Activated naive CD4-positive, alpha-beta T cell treated with anti-CD3 and anti-CD28 coated beads, Interleukin-2, amount 50 U/mL, for 72 hours (primary cell): Measurements from ENCODE around the gene SPCS1. TPM values are rescaled to one million over a fixed set of nuclear protein-coding genes. Genes with fewer than 3 reads are reported as not detected.
"Not testable (repeated sequence)": the region's sequence is repeated elsewhere in the genome, so short reads cannot be mapped to it uniquely, and the experiment has no call there.

Experiments
- ATAC-seq, 2 donors: fragments of 150-1000 bp; cut with Tn5 transposase; 2 replicates each; pipeline ENCODE4 v1.10.0; 2021; ENCODE audit warnings: mild to moderate bottlenecking in 2 of 2, moderate library complexity in 2 of 2
- DNase-seq, 2 donors: peaks; one replicate each; pipeline ENCODE4 v3.0.0; 2021 to 2022; ENCODE audit warnings: low spot score in 2 of 2
- H3K27ac Mint-ChIP-seq, 2 donors: one replicate each; pipeline ENCODE4 v1.8.0; 2022; ENCODE audit warnings: mild to moderate bottlenecking in 2 of 2, mixed read lengths in 2 of 2
- H3K36me3 Mint-ChIP-seq, 2 donors: one replicate each; pipeline ENCODE4 v1.8.0; 2022; ENCODE audit warnings: mixed read lengths in 2 of 2
- H3K9me3 Mint-ChIP-seq, 2 donors: one replicate each; pipeline ENCODE4 v1.8.0; 2022; ENCODE audit warnings: mixed read lengths in 2 of 2
- total RNA-seq, 2 donors: library from RNA; stranded (reverse); gene quantifications; one replicate each; pipeline ENCODE4 v1.2.3, GENCODE V29; 2022

SPCS1 gene
- total RNA-seq, result 100 to 1,000 TPM in 1 of 2 donors, 10 to 100 TPM in 1; 94.3 to 102 TPM

DNA sequence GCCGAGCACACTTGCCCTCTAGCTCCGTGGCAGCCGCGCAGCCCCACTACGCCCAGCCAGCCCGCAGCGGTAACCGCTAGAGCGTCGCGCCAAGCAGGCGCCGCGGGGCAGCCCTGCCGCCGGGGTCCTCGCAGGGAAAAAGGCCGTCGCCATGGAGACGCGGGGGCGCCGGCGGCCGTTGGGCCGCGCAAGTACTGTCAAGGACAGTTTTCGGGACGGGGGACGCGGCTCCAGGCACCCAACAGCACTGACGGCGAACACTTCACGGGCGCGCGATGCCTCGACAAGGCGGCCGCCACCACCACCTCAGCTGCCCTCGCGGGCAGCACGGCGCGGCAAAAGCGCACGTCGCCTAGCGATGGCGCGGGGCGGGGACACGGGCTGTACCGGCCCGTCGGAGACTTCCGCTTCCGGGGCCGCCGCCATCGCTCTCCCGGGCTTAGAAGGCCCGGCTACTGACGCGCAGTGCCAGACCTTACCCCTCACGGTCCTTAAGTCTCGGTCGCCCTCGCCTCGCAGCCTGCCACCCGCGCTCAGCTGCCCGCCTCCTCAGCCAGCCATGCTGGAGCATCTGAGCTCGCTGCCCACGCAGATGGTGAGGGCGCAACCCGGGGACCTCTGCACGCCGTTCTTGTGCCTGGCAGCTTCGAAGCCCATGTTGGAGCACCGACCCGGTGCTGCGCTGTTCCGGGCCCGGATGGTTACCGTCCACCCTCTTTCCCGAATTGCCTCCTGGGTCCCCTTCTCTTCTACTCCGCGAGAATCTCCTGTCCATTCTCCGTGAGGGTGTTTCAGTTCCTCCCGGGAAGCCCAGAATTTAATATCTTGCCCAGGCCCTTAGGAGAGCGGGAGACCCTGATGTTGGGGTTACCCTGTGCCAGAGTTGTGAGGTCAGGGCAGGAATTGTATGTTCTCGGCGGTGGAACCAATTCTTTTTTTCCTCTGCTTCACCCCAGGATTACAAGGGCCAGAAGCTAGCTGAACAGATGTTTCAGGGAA lies at the start of gene SPCS1, which contains the start of gene GLT8D1:
Gene SPCS1 (plus strand): TSS at position 419 of the 999 bp plus-strand sequence. CDS start 141 bp downstream, at position 560.
Gene GLT8D1 (minus strand): TSS at position 104 of the 999 bp plus-strand sequence. CDS start 5,331 bp downstream, outside the sequence.
- peak; percentile 86 to 90 for DNase-seq
- ATAC-seq, result peak; percentile 93 to 95
- Mint-ChIP-seq H3K36me3 (peaks cover 19 to 33% of the 10 kb centered on the region in 2 donors), H3K27ac (peak within 1 kb of the TSS; percentile 95 to 98), H3K9me3 (no peaks in the 10 kb centered on the region)

DNA sequence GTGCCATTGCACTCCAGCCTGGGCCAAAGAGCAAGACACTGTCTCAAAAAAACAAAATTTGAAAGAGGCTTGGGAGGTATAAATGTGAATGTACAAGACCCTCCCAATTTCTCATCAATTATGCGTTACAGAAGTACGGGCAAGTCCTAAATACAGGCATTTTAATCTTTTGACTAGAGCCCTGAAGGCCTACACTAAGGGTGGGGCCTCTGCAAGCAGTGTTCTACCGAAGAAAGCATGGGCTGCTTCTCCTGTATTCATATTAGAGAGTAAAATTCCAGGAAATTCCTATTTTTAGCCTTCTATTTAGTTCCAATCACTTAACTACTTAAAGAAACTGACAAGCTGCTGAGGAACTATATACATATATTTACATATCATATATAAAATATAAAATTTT lies 45.9 kb upstream of the SPCS1 start:
- Mint-ChIP-seq H3K9me3 (no peaks in the 10 kb centered on the region), H3K36me3 (peaks cover 12 to 33% of the 10 kb centered on the region in 2 donors), H3K27ac (no peak overlapping the region)
- no peak for ATAC-seq
- no peak for DNase-seq

DNA sequence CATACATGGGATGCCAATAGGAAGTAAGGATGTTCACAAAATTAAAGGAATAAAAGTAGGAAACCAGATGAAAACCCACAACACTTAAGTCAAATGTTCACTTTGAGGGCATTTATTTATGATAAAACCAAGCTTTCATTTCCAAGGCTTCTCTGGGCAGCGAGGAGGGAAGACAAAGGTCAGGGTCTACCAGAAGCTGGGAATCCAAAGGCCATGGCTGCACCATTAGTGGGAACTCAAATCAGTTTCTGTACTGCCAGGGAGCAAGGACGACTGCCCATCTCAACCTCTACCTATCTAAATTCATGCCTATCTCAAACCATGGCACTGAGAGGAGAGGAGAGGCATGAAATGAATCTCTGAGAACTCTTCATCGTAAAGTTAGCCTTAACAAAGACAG lies 42.8 kb upstream of the SPCS1 start:
- DNase-seq (no peak), ATAC-seq (no peak)
- Mint-ChIP-seq H3K36me3 (peaks cover 5 to 29% of the 10 kb centered on the region in 2 donors), H3K9me3 (no peaks in the 10 kb centered on the region), H3K27ac (no peak overlapping the region)

DNA sequence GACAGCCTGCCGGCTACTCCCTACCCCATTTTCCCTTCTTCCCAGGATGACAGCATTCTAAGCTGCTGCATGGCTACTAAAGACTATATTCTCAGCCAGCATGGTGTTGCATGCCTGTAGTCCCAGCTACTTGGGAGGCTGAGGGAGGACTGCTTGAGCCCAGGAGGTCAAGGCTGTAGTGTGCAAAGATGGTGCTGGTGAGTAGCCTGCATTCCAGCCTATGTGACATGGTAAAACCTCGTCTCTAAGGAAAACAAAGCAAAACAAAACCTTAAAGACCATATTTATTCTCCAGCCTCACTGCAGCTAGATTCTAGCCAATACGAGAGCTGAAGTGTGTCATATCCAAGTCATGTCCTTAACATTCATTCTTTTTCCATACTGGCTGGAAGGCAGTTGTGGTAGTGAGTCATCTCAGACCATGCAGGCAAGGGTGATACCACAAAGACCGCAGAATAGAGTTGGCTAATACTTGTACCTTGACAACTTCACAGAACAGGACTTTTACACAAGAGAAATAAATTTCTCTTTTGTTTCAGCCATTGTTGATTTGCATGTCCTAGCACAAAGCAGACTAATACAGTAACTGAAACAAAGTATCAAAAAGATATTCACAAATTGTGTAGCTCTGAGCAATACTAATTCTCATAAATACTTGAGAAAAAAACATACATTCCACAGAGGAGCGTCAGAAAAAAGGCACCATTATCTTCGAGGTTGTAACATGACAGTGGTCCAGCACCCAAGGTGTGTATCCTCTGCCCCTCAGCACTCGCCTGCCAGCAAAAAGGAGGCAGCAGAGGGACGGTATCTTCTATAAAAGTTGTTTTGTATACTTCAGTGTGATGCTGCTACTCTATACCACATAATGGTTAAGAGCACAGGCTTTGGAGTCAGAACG lies 35.0 kb upstream of the SPCS1 start:
- Mint-ChIP-seq H3K9me3 (no peaks in the 10 kb centered on the region), H3K27ac (peak overlapping the region; percentile 92 to 99), H3K36me3 (peaks cover 7 to 43% of the 10 kb centered on the region in 2 donors)
- ATAC-seq, result peak; percentile 93 to 94
- DNase-seq, result peak; percentile 54 to 64

DNA sequence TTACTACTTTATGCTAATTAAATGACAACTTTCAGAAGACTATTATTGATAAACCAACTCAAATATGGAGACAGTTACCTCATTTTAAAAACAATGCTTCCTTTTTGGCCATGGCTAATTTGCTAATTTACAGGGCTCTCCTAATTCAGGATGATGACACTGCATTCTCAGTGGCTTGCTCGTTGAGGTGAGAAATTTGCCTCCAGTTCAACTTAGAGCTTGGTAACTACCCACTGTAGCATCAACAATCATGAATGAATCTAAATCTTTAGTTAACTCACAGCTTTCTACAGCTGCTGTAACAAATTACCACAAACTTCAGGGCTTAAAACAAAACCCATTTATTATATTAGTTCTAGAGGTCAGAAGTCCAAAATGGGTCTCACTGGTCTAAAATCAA lies 34.2 kb upstream of the SPCS1 start:
- ATAC-seq (no peak), DNase-seq (no peak)
- H3K9me3 Mint-ChIP-seq, result no peaks in the 10 kb centered on the region
- H3K27ac Mint-ChIP-seq, result peak overlapping the region; percentile 92 to 99
- peaks cover 7 to 49% of the 10 kb centered on the region in 2 donors for H3K36me3 Mint-ChIP-seq

DNA sequence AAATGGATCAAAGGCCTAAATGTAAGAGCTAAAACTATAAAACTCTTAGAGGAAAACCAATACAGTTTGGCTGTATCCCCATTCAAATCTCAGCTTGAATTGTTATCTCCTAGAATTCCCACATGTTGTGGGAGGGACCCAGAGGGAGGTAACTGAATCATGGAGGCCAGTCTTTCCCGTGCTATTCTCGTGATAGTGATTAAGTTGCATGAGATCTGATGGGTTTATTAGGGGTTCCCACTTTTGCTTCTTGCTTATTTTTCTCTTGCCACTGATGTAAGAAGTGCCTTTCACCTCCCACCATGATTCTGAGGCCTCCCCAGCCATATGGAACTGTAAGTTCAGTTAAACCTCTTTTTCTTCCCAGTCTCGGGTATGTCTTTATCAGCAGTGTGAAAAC lies 29.7 kb upstream of the SPCS1 start:
- not testable (repeated sequence) for DNase-seq

DNA sequence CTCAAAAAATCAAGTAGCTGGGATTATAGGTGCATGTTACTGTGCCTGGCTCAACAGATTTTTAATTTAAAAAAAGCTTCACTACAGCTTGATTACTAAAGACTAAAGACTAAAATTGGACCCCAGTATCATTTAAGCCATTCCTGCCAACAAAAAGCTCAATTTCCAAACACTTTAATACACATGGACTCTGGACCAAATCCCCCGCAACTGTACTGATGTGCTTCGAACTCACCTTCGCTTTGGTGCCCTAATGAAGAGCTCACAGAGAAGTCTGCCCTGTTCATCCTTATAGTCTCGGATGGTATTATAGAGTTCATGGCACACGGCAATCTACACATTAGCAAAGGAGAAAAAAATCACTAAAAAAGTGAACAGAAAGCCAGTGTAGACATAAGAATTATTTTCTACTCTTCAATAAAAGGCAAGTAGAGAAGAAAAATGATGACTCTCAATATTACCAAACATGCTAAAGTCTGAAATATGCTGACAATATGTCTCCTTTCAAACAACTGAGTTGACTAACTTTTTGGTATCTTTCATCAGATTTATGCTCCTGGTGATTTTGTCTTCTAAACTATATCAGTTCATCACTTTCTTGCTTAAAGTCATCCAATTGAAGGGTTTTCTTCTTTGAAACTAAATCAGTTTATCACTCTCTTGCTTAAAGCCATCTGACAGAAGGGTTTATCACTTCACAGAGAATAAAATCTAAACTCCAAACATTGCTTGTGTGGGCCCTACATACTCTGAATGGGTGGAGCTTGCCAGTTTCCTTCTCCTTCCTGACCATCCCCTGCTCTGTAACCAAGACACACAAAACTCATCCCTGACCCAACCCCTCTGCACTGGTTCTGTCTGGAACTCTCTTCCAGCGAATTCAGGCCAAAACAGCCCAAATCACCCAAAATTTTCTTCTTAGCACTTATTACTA lies 27.4 kb upstream of the SPCS1 start:
- Mint-ChIP-seq H3K36me3 (peaks cover 20 to 51% of the 10 kb centered on the region in 2 donors), H3K9me3 (no peaks in the 10 kb centered on the region), H3K27ac (peak overlapping the region; percentile 68 to 92)
- DNase-seq (no peak), ATAC-seq (no peak)

More for the DNA sequence above, 29.7 kb upstream of the SPCS1 start:
- H3K27ac Mint-ChIP-seq, H3K9me3 Mint-ChIP-seq, ATAC-seq: not testable (repeated sequence)
- H3K36me3 Mint-ChIP-seq, result peaks cover 20 to 60% of the 10 kb centered on the region in 2 donors

DNA sequence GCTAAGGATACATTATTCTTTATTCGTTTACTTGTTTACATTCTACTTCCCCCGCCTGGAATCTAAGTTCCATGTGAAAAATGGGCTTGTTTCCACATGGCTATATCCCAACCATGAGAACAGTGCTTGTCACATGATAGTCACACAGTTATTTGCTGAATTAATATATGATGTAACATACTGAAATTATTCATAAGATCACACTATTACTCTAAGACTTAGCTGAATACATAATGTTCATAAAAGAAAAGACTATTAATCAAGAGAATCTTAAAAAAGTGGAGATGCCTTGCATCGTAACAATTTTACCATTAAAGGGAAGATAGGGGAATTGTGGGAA lies 26.7 kb upstream of the SPCS1 start:
- H3K27ac Mint-ChIP-seq, result peak overlapping the region; percentile 68 to 92
- H3K36me3 Mint-ChIP-seq, result peaks cover 20 to 51% of the 10 kb centered on the region in 2 donors
- DNase-seq (no peak), ATAC-seq (no peak)
- H3K9me3 Mint-ChIP-seq, result no peaks in the 10 kb centered on the region

DNA sequence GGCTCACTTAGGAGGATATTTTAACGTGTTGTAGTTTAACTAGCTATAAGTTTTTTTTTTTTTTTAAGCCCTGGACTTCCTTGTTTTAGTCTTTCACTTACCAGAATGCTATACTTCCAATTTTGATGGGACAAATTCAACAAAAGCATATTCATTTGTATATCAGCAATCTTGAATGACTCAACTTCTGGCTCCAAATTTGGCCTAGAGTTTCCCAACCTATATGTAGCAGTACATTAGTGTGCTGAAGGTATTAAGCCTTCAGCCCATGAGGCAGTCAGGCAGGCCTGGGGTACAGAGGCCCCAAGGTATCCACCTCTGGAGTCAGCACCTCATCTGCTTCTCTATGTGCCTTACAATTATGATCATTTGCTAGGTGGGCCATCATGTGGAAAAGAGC lies 26.1 kb upstream of the SPCS1 start:
- H3K36me3 Mint-ChIP-seq, result peaks cover 25 to 57% of the 10 kb centered on the region in 2 donors
- ATAC-seq (no peak), DNase-seq (no peak)
- H3K27ac Mint-ChIP-seq, result peak overlapping the region; percentile 68 to 92
- H3K9me3 Mint-ChIP-seq, result no peaks in the 10 kb centered on the region

DNA sequence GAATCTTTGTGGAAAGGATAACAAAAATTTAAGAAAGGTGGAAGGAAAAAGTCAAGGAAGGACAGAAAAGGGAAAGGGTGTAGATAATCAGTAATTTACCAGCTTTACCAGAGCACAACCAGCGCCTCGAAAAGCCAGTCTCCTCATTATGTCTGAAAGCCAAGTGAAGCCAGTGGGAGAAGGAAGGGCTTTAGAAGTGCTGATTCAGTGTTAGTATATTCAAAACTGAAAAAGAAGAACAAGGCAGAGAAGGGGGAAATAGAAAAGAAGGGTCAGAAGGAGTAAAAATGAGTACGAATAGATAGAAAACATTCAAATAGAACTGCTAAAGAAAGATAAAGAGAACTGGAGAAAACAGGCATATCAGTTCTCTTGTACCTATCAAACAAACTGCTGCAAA lies 24.3 kb upstream of the SPCS1 start:
- H3K36me3 Mint-ChIP-seq, result peaks cover 37 to 53% of the 10 kb centered on the region in 2 donors
- H3K9me3 Mint-ChIP-seq, result no peaks in the 10 kb centered on the region
- H3K27ac Mint-ChIP-seq, result peak overlapping the region; percentile 92 to 98
- DNase-seq (no peak), ATAC-seq (no peak)

DNA sequence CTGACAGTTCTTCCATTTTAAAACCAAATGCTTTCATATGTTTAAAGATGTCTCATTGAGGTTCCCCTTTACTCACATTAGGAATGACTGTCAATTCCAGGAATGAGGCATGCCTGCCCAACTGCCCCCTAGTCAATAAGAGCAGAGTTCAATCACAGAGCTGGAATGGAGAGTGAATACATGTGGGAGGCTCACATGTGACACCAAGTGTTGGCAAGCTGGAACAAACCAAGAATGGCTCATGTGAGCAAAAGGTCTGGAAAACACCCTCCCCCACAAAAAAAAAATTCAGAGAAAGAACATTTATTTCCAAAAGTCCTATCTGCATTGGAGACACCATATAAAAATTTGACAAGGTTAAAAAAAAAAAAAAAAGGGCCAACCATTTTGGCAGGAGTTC lies 23.9 kb upstream of the SPCS1 start:
- DNase-seq (peak; percentile 47 to 65), ATAC-seq (peak; percentile 59 to 60)
- peak overlapping the region; percentile 92 to 98 for H3K27ac Mint-ChIP-seq
- no peaks in the 10 kb centered on the region for H3K9me3 Mint-ChIP-seq
- H3K36me3 Mint-ChIP-seq, result peaks cover 41 to 53% of the 10 kb centered on the region in 2 donors

DNA sequence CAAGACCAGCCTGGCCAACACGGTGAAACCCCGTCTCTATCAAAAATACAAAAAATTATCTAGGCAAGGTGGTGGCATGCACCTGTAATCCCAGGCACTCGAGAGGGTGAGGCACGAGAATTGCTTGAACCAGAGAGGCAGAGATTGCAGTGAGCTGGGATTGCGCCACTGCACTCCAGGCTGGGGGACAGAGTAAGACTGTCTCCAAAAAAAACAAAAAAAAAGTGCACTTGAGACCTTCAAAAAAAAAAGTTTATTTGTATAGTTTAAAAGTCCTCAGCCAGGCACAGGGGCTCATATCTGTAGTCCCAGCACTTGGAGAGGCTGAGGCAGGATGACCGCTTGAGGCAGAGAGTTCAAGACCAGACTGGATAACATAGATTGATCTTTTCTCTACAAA lies 22.3 kb upstream of the SPCS1 start:
- peak overlapping the region; percentile 82 to 96 for H3K27ac Mint-ChIP-seq
- DNase-seq, result no peak
- peaks cover 49 to 60% of the 10 kb centered on the region in 2 donors for H3K36me3 Mint-ChIP-seq
- H3K9me3 Mint-ChIP-seq, result no peaks in the 10 kb centered on the region
- ATAC-seq, result no peak

DNA sequence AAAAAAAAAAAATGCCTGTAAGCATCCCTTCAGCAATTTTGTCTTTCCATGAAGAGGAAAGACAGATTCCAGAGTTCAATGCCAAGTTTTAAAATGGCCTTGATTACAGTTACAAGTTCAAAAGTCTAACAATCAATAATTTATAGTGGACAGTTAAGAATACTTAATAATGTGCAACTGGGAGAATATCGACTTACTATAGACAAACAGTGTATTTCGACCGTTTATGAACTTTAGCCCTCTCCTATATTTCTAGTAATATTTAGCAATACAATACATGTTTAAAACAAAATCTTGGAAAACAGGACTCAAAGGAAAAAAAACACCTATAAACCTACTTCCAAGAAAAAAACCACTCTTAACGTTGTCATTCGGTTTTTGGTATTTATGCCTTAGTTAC lies 21.7 kb upstream of the SPCS1 start:
- Mint-ChIP-seq H3K9me3 (no peaks in the 10 kb centered on the region), H3K36me3 (peaks cover 49 to 60% of the 10 kb centered on the region in 2 donors), H3K27ac (peak overlapping the region; percentile 93 to 96)
- ATAC-seq (no peak), DNase-seq (no peak)

DNA sequence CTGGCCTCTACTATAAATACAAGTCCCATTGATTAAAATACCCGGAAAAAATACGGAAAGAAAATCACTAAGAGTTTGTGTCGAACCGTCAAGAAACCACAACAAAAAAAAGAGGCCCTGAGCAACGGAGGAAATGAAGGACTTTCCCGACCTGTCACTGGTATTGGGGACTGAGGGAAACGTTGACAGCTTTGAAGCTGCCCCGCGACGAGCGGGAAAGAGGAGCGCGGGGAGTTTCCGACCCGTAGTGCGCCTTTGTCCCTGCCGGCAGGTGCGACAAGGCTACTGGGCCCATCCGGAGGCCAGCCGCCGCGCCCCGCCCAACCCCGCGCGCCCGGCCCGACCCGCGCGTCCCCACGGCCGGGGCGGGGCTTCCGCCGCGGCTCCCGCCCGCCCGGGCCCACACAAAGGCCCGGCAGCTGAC lies 20.6 kb upstream of the SPCS1 start:
- DNase-seq (peak; percentile 82 to 92), ATAC-seq (peak; percentile 78 to 81)
- Mint-ChIP-seq H3K27ac (peak overlapping the region; percentile 93 to 96), H3K36me3 (peaks cover 52 to 61% of the 10 kb centered on the region in 2 donors), H3K9me3 (no peaks in the 10 kb centered on the region)
